ENCODE measurements around the gene RABGAP1. TPM values are rescaled to one million over a fixed set of nuclear protein-coding genes. Genes with fewer than 3 reads are reported as not detected.

Gene RABGAP1
- total RNA-seq, 3 donors from 2014 or later (not counting 1 experiment from before 2014, with no cell fraction given), result 37.4 to 49.2 (median 43.0) TPM

DNA sequence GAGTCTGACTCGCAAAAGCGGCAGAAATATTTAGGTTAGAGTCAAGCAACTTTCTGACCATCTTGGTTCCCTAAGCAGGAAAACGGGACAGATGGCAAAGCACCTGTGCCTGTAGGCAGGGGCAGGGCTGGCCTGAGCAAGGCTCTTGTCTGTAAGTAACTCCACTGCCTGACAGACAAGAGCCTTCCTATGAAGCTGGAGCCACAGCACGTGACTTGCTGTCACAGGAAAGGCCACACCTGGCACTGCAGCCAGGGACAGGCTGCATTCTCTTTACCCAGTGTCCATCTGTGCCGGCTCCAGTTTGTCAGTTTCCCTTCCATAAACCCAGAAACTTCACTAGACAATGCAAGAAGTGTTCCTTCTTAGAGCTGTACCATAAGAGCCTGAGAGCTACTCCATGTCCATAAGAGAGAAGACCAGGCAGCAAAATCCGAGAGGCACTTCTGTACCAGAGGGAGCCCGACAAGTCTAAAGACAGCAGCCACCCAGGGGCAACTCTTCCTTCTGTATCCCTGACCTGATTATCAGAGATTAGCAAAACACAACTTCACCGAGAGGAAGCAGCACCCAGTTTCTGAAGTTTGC lies 170.7 kb downstream of the RABGAP1 start:
- no peak overlapping the region for H3K4me3 Mint-ChIP-seq
- H3K27ac Mint-ChIP-seq, result no peak overlapping the region
- peaks cover 2% of the 10 kb centered on the region for H3K36me3 ChIP-seq (ENCODE audit: control insufficient read depth, insufficient read depth, low read length)
- TF ChIP-seq, protein P1, sequence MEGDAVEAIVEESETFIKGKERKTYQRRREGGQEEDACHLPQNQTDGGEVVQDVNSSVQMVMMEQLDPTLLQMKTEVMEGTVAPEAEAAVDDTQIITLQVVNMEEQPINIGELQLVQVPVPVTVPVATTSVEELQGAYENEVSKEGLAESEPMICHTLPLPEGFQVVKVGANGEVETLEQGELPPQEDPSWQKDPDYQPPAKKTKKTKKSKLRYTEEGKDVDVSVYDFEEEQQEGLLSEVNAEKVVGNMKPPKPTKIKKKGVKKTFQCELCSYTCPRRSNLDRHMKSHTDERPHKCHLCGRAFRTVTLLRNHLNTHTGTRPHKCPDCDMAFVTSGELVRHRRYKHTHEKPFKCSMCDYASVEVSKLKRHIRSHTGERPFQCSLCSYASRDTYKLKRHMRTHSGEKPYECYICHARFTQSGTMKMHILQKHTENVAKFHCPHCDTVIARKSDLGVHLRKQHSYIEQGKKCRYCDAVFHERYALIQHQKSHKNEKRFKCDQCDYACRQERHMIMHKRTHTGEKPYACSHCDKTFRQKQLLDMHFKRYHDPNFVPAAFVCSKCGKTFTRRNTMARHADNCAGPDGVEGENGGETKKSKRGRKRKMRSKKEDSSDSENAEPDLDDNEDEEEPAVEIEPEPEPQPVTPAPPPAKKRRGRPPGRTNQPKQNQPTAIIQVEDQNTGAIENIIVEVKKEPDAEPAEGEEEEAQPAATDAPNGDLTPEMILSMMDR (IDR thresholded peaks at IDR 0.05), result no peak
- DNase-seq (no peak), ATAC-seq (no peak)
- H3K27me3 ChIP-seq (ENCODE audit: control insufficient read depth, insufficient read depth, low read length), result no peaks in the 10 kb centered on the region
- H3K27ac ChIP-seq (ENCODE audit: low read length), result no peak overlapping the region
- peaks cover 5% of the 10 kb centered on the region for H3K4me1 ChIP-seq (ENCODE audit: control insufficient read depth, insufficient read depth, low read length)
- H3K36me3 Mint-ChIP-seq, result no peaks in the 10 kb centered on the region
- H3K9me3 ChIP-seq (ENCODE audit: control insufficient read depth, insufficient read depth, low read length), result no peaks in the 10 kb centered on the region
- WGBS (ENCODE audit: insufficient coverage), result 61% methylated on average over 8 of the region's 8 CpGs
- intact Hi-C loops (cut with micrococcal nuclease), result no loop called here
- no peaks in the 10 kb centered on the region for H3K27me3 Mint-ChIP-seq (ENCODE audit: low read depth in 2 of 2)
- no peak overlapping the region for H3K4me3 ChIP-seq (ENCODE audit: low read length)
- H3K4me1 Mint-ChIP-seq, result peaks cover 0 to 12% of the 10 kb centered on the region in 2 donors
- H3K9me3 Mint-ChIP-seq, result no peaks in the 10 kb centered on the region

DNA sequence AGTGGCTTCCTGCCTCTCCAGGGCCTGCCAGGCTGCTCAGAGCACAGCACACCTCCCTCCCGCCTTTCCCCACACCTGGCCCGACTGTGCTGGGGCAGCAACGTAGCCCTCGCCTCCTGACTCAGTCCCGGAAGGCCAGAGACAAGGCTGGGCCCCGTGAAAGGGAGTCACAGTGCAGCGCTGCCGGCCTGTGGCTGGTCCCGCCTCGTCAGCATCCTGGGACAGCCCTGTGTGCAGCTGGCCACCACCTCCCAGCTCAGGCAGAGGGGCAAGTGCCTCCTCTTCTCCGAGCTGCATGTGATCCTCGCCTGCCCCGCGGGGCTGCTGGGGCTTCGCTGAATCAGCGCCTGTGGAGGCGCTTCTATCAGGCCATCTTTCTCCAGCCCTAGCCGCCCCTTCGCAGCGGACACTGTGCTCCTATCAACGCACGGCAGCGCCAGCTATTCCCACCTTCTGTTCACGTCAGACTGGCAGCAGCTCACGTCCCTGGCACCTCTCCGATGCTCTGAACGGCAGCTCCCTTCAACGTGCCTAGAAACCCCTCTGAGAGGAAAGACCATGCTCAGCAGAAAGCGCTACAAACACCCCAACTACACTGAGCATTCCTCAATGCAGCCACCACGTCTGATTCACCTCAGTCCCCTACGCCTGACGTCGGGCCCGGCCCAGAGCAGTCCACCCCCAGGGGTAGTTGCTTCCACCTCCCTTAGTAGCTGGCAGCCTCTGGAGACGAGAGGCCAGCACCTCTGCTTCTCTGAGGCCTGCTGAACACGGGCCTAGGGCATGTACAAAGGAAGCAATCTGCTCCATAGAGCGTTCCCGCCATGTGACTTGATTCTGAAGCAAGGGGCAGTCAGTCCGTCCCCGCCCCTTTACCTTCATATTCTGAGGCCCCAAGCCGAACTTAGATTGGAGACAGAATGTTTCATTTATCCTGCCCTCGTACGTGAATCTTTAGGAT lies 171.5 kb downstream of the RABGAP1 start:
- Mint-ChIP-seq H3K36me3 (no peaks in the 10 kb centered on the region), H3K9me3 (no peaks in the 10 kb centered on the region), H3K27ac (no peak overlapping the region), H3K4me3 (no peak overlapping the region), H3K4me1 (peaks cover 0 to 12% of the 10 kb centered on the region in 2 donors), H3K27me3 (ENCODE audit: low read depth in 2 of 2) (no peaks in the 10 kb centered on the region)
- Histone ChIP-seq H3K9me3 (ENCODE audit: control insufficient read depth, insufficient read depth, low read length) (no peaks in the 10 kb centered on the region), H3K4me3 (ENCODE audit: low read length) (no peak overlapping the region), H3K4me1 (ENCODE audit: control insufficient read depth, insufficient read depth, low read length) (peaks cover 5% of the 10 kb centered on the region), H3K27ac (ENCODE audit: low read length) (no peak overlapping the region), H3K27me3 (ENCODE audit: control insufficient read depth, insufficient read depth, low read length) (no peaks in the 10 kb centered on the region), H3K36me3 (ENCODE audit: control insufficient read depth, insufficient read depth, low read length) (peaks cover 2% of the 10 kb centered on the region)
- intact Hi-C loops (cut with micrococcal nuclease), result no loop called here
- DNase-seq (peak in 1 of 2 donors; percentile 19), ATAC-seq (peak in 1 of 3 donors; percentile 38)
- TF ChIP-seq, protein P1 (IDR thresholded peaks at IDR 0.05), result no peak
- 66% methylated on average over 43 of the region's 43 CpGs for WGBS (ENCODE audit: insufficient coverage)

DNA sequence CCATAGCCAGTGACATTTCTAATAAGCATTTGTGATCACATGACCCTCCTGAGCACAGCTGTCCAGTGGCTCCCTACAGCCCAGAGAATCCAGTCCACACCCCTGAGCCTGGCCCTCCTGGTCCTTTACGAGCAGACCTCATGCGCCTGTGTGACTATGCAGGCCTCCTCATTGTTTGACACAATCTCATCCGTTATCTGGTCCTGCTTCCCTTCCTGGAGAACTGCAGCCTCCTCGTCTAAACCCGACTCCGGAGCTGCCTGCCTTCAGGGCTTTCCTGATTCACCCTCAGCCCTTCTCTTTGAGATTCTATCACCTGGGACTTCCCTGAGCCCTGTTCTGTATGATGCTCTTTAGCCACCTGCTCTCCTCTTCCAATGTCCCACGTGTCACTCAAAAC lies 172.4 kb downstream of the RABGAP1 start:
- Mint-ChIP-seq H3K4me3 (no peak overlapping the region), H3K36me3 (no peaks in the 10 kb centered on the region), H3K27ac (no peak overlapping the region), H3K9me3 (no peaks in the 10 kb centered on the region), H3K4me1 (peaks cover 0 to 12% of the 10 kb centered on the region in 2 donors), H3K27me3 (ENCODE audit: low read depth in 2 of 2) (no peaks in the 10 kb centered on the region)
- Histone ChIP-seq H3K4me1 (ENCODE audit: control insufficient read depth, insufficient read depth, low read length) (peaks cover 5% of the 10 kb centered on the region), H3K9me3 (ENCODE audit: control insufficient read depth, insufficient read depth, low read length) (no peaks in the 10 kb centered on the region), H3K36me3 (ENCODE audit: control insufficient read depth, insufficient read depth, low read length) (peaks cover 2% of the 10 kb centered on the region), H3K27ac (ENCODE audit: low read length) (no peak overlapping the region), H3K27me3 (ENCODE audit: control insufficient read depth, insufficient read depth, low read length) (no peaks in the 10 kb centered on the region), H3K4me3 (ENCODE audit: low read length) (no peak overlapping the region)
- ATAC-seq (no peak), DNase-seq (no peak)
- intact Hi-C loops (cut with micrococcal nuclease), result no loop called here
- TF ChIP-seq, protein P1 (IDR thresholded peaks at IDR 0.05), result no peak
- 95% methylated on average over 7 of the region's 7 CpGs for whole genome bisulfite sequencing (ENCODE audit: insufficient coverage)
